ENCODE data around the gene MEPCE.

The MEPCE gene

DNA sequence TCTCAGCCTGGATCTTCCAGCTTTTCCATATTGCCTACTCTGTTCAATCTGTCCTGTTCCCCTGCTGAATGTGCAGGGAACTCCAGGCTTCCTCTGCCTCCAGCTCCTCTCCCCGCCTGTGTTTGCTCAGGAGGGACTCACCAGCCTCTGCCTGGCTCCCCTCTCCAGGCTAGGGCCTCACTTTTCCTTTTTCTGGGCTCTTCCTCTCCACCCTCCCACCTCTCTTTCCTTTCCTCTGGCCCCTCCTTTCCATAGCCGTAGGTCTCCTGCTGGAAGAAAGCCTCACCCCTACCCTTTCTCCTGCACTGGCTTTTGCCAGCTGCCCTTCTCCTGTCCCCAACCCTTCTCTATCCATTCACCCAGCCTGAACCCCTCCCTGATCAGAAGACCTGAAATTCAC lies 31.4 kb upstream of the MEPCE start:
- TF ChIP-seq, protein P1, sequence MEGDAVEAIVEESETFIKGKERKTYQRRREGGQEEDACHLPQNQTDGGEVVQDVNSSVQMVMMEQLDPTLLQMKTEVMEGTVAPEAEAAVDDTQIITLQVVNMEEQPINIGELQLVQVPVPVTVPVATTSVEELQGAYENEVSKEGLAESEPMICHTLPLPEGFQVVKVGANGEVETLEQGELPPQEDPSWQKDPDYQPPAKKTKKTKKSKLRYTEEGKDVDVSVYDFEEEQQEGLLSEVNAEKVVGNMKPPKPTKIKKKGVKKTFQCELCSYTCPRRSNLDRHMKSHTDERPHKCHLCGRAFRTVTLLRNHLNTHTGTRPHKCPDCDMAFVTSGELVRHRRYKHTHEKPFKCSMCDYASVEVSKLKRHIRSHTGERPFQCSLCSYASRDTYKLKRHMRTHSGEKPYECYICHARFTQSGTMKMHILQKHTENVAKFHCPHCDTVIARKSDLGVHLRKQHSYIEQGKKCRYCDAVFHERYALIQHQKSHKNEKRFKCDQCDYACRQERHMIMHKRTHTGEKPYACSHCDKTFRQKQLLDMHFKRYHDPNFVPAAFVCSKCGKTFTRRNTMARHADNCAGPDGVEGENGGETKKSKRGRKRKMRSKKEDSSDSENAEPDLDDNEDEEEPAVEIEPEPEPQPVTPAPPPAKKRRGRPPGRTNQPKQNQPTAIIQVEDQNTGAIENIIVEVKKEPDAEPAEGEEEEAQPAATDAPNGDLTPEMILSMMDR (IDR thresholded peaks at IDR 0.05; ENCODE audit: borderline replicate concordance, insufficient read depth, low read depth, low read length): no peak

GRCh38 chr7:100400041-100400440 lies 29.6 kb upstream of the MEPCE start:
- H3K4me3 ChIP-seq (ENCODE audit: low read depth, low read length): no peak overlapping the region
- TF ChIP-seq, protein P1 (IDR thresholded peaks at IDR 0.05; ENCODE audit: borderline replicate concordance, insufficient read depth, low read depth, low read length): no peak

More for the DNA sequence above, 31.4 kb upstream of the MEPCE start:
- H3K4me3 ChIP-seq (ENCODE audit: low read depth, low read length): no peak overlapping the region

DNA sequence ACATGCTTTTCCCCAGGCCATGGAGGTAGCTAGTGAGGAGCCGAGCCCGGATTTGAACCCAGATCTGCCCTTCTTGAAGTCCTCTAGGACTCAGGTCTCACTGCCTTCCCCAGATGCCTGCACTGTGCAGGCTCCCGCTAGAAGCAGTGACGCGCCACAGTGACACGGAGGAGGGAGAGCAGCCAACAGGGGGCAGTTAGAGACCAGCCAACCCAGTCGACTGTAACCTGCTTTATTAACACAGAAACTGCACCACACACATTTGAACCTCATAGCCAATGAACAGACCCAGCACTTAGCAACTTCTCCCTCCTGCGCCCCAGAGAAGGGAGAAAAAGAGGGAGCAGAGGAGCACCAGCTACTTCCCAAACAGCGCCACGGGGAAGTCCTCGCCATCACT lies 29.0 kb upstream of the MEPCE start:
- no peak overlapping the region for H3K4me3 ChIP-seq (ENCODE audit: low read depth, low read length)
- TF ChIP-seq, protein P1 (IDR thresholded peaks at IDR 0.05; ENCODE audit: borderline replicate concordance, insufficient read depth, low read depth, low read length): 0 out of 2 replicates have a peak, but pooled peaks have one; percentile 26

DNA sequence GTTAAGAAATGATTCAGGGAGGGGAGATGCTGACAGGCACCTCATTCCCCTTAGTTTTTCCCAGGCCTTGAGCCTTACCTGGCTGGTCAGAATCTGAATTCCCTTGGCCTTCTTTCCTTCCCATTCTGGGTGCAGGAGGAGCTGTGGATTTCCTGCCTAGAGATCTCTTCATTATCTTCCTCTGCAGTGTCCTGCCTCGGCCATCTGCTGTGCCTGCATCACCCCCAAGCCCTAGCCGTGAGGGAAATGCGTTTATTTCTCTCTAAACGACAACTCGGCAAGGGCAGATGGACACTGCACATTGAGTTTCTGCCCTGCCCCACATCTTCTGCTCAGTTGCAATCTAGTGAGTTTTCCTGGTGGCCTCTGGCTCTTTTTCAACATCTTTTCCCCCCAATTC lies 27.8 kb upstream of the MEPCE start:
- H3K4me3 ChIP-seq (ENCODE audit: low read depth, low read length): no peak overlapping the region
- TF ChIP-seq, protein P1 (IDR thresholded peaks at IDR 0.05; ENCODE audit: borderline replicate concordance, insufficient read depth, low read depth, low read length): no peak

GRCh38 chr7:100402241-100402640 lies 27.4 kb upstream of the MEPCE start:
- no peak overlapping the region for H3K4me3 ChIP-seq (ENCODE audit: low read depth, low read length)
- TF ChIP-seq, protein P1 (IDR thresholded peaks at IDR 0.05; ENCODE audit: borderline replicate concordance, insufficient read depth, low read depth, low read length): no peak

DNA sequence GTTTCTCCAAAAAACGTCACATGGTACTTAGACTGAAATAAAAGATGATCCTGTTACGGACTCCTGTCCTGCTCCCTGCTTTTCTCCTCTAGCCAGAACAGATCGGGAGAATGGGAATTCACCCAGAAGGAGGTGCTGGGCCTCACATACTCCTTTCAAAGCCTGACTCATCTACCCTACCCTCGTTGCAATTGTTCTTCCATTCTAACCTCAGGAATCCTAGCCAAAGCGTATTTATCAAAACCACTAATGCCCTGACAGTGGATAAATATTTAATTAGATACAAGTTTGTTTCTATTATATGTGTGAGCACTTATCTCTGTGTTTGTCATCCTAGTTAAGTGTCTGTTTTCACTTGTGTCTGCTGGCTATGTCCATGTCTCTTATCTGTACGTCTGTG lies 22.9 kb upstream of the MEPCE start:
- H3K4me3 ChIP-seq (ENCODE audit: low read depth, low read length): no peak overlapping the region

More for the DNA sequence above, 22.9 kb upstream of the MEPCE start:
- TF ChIP-seq, protein P1 (IDR thresholded peaks at IDR 0.05; ENCODE audit: borderline replicate concordance, insufficient read depth, low read depth, low read length): no peak
